Hepatocyte (in vitro differentiated cells): ENCODE results near the gene SPR. TPM values are rescaled to one million over a fixed set of nuclear protein-coding genes. Genes with fewer than 3 reads are reported as not detected.

Experiments used
- DNase-seq: peaks from one replicate; pipeline ENCODE4 v3.0.0-alpha.2; 2016; ENCODE audit warnings: low spot score
- H2AFZ ChIP-seq: fragments of 200-600 bp; sonication (generic); 2 replicates; pipeline ENCODE4 v1.6.0; 2016; ENCODE audit warnings: antibody characterized with exemption, mild to moderate bottlenecking
- H3K27ac ChIP-seq: fragments of 200-600 bp; sonication (generic); 2 replicates; pipeline ENCODE4 v1.5.1; 2016; ENCODE audit warnings: mild to moderate bottlenecking
- H3K27me3 ChIP-seq: fragments of 200-600 bp; sonication (generic); 2 replicates; pipeline ENCODE4 v1.6.1; 2016
- H3K36me3 ChIP-seq: fragments of 200-600 bp; sonication (generic); replicated peaks from 2 replicates; pipeline ENCODE4 v1.5.1; 2016; ENCODE audit warnings: low read depth; ENCODE audit not compliant: insufficient read depth
- H3K4me1 ChIP-seq: fragments of 200-600 bp; sonication (generic); 2 replicates; pipeline ENCODE4 v1.5.1; 2016; ENCODE audit warnings: mild to moderate bottlenecking, moderate library complexity; ENCODE audit not compliant: insufficient read depth
- H3K4me2 ChIP-seq: fragments of 200-600 bp; sonication (generic); 2 replicates; pipeline ENCODE4 v1.6.0; 2016
- H3K4me3 ChIP-seq: fragments of 200-600 bp; sonication (generic); 2 replicates; pipeline ENCODE4 v1.5.1; 2016; ENCODE audit warnings: mild to moderate bottlenecking
- H3K79me2 ChIP-seq: fragments of 200-600 bp; sonication (generic); 2 replicates; pipeline ENCODE4 v1.6.0; 2017; ENCODE audit warnings: mild to moderate bottlenecking
- H3K9me2 ChIP-seq: fragments of 200-600 bp; sonication (generic); replicated peaks from 2 replicates; pipeline ENCODE4 v1.6.0; 2017; ENCODE audit warnings: mild to moderate bottlenecking; ENCODE audit not compliant: insufficient read depth
- H3K9me3 ChIP-seq: fragments of 200-600 bp; sonication (generic); 2 replicates; pipeline ENCODE4 v1.5.1; 2016; ENCODE audit warnings: low read depth, mild to moderate bottlenecking
- H4K20me1 ChIP-seq: fragments of 200-600 bp; sonication (generic); 2 replicates; pipeline ENCODE4 v1.6.0; 2016; ENCODE audit warnings: mild to moderate bottlenecking; ENCODE audit not compliant: insufficient read depth, poor library complexity, severe bottlenecking
- CTCF ChIP-seq: fragments of 200-600 bp; sonication (generic); IDR thresholded peaks from 2 replicates; pipeline ENCODE4 v1.5.1; 2016; ENCODE audit warnings: antibody characterized with exemption, mild to moderate bottlenecking; ENCODE audit not compliant: poor library complexity
- EZH2 ChIP-seq: fragments of 200-600 bp; sonication (generic); IDR thresholded peaks from 2 replicates; pipeline ENCODE4 v1.6.1; 2016; ENCODE audit warnings: antibody characterized with exemption, mild to moderate bottlenecking, borderline replicate concordance
- EZH2phosphoT487 ChIP-seq: fragments of 200-600 bp; sonication (generic); IDR thresholded peaks from one replicate; pipeline ENCODE4 v1.6.1; 2018; ENCODE audit warnings: antibody characterized with exemption, mild to moderate bottlenecking, low read depth, moderate library complexity; ENCODE audit not compliant: unreplicated experiment, severe bottlenecking
- WGBS: methylation state at CpG from one replicate; pipeline ENCODE4 v1.1.6; 2016; ENCODE audit warnings: low lambda C conversion rate; ENCODE audit errors: missing lambda C conversion rate; 5-methylcytosine and 5-hydroxymethylcytosine counted together
- polyA plus RNA-seq: library from polyadenylated mRNA; unstranded; fragments of >200 nt; fragmentation: Nextera tagmentation; extraction: Ambion mirVana; gene quantifications from 2 replicates; pipeline ENCODE4 v1.2.1, GENCODE V29; 2016
- total RNA-seq: library from RNA; depleted of rRNA; stranded (reverse); fragments of >200 nt; gene quantifications from 2 replicates; pipeline ENCODE4 v1.2.3, GENCODE V29; 2014

Gene SPR
- total RNA-seq (44.8 and 48.3 TPM in 2 replicates), polyA plus RNA-seq (55.3 and 63.3 TPM in 2 replicates)

DNA sequence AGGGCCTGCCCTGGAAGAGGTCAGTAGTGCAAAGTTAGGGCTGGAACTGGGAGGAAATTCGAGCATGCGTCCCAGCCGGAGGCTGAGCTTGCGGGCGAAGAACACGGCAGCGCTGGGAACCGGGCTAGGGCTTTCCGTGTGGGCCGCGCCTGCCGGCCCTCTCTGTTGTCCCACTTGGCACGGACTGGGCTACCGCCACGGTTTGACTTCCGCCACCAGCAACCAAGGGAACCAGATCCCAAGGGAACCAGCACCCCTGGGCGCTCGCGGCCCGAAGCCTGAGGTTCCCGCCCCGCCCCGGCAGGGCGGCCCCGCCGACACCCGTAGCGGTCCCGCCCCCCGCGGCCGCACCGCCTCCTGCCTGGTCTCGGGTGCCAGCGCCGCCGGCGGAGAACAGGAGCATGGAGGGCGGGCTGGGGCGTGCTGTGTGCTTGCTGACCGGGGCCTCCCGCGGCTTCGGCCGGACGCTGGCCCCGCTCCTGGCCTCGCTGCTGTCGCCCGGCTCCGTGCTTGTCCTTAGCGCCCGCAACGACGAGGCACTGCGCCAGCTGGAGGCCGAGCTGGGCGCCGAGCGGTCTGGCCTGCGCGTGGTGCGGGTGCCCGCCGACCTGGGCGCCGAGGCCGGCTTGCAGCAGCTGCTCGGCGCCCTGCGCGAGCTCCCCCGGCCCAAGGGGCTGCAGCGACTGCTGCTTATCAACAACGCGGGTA, at the start of gene SPR:
Gene SPR, plus strand, starts transcription at position 377 of the 708 bp plus-strand sequence. Its CDS starts 25 bp downstream, at position 402.
- H3K36me3 ChIP-seq: no peaks in the 10 kb centered on the region
- peak; percentile 87 for DNase-seq
- WGBS: under 1% methylated on average over 68 of the region's 76 CpGs
- H3K4me1 ChIP-seq: peaks cover 9% of the 10 kb centered on the region
- TF ChIP-seq EZH2phosphoT487 (no peak), EZH2 (no peak), CTCF (no peak)
- H3K9me3 ChIP-seq: no peaks in the 10 kb centered on the region
- H3K27me3 ChIP-seq: no peaks in the 10 kb centered on the region
- H3K9me2 ChIP-seq: no peaks in the 10 kb centered on the region
- peak within 1 kb of the TSS; percentile 87 for H2AFZ ChIP-seq
- peak within 1 kb of the TSS; percentile 57 for H3K4me3 ChIP-seq
- H3K4me2 ChIP-seq: peak within 1 kb of the TSS; percentile 94
- H4K20me1 ChIP-seq: no peaks in the 10 kb centered on the region
- H3K79me2 ChIP-seq: no peaks in the 10 kb centered on the region
- peak within 1 kb of the TSS; percentile 77 for H3K27ac ChIP-seq

DNA sequence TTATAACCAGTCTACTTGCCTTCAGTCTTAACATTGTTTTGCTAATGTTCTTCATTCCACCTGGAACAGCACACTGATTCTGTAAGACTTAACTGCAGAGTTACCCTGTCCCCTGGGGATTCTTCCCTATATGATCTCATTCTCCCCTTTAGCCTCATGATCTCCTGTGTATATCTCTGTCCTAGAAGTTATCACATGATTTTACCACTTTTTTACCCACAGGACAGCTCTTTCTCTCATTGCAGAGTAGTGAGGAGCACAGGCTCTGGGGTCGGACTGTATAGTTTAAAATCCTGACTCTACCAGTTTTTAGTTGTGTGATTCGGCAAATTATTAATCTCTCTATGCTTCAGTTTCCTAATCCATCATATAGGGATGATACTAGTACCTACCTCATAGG, 47.1 kb upstream of the SPR start:
- Histone ChIP-seq H2AFZ (no peak overlapping the region), H3K79me2 (no peaks in the 10 kb centered on the region), H3K9me2 (no peaks in the 10 kb centered on the region), H3K36me3 (no peaks in the 10 kb centered on the region), H3K4me2 (no peak overlapping the region), H3K4me1 (no peaks in the 10 kb centered on the region), H4K20me1 (no peaks in the 10 kb centered on the region), H3K27ac (no peak overlapping the region), H3K4me3 (no peak overlapping the region), H3K27me3 (no peaks in the 10 kb centered on the region), H3K9me3 (no peaks in the 10 kb centered on the region)
- DNase-seq: no peak
- TF ChIP-seq EZH2phosphoT487 (no peak), CTCF (no peak), EZH2 (no peak)
- WGBS: 92% methylated on average over 2 of the region's 2 CpGs

- Histone ChIP-seq H2AFZ (no peak overlapping the region), H3K9me2 (no peaks in the 10 kb centered on the region), H4K20me1 (no peaks in the 10 kb centered on the region), H3K27ac (no peak overlapping the region), H3K4me2 (no peak overlapping the region), H3K4me1 (no peaks in the 10 kb centered on the region), H3K79me2 (no peaks in the 10 kb centered on the region), H3K4me3 (no peak overlapping the region), H3K27me3 (no peaks in the 10 kb centered on the region), H3K36me3 (no peaks in the 10 kb centered on the region), H3K9me3 (no peaks in the 10 kb centered on the region)
- no peak for TF ChIP-seq EZH2phosphoT487
- TF ChIP-seq CTCF: no peak
- TF ChIP-seq EZH2: no peak
- DNase-seq: peak; percentile 53
- WGBS: 62% methylated on average over 3 of the region's 3 CpGs
Measured at GRCh38 chr2:72841462-72842125, 45.6 kb upstream of the SPR start.
